SK-N-SH treated with all-trans-retinoic acid at 6 μM for 48 hours (cell line): Measurements from ENCODE around the gene AGAP1.

ENCODE experiments used
- ATAC-seq: fragments of 200-7000 bp; cut with Tn5 transposase; 3 replicates; pipeline ENCODE4 v1.9.1; 2020; ENCODE audit warnings: mild to moderate bottlenecking, moderate library complexity
- ARNTL ChIP-seq: fragments of 450-650 bp; formaldehyde crosslinking; IDR thresholded peaks from 2 replicates; pipeline ENCODE4 v1.5.0; 2020; ENCODE audit warnings: low read depth, mild to moderate bottlenecking, moderate library complexity, borderline replicate concordance
- BACH2 ChIP-seq: fragments of 250-450 bp; sonication (Bioruptor Pico); IDR thresholded peaks from 2 replicates; pipeline ENCODE4 v1.9.0; 2021; ENCODE audit warnings: mild to moderate bottlenecking, borderline replicate concordance
- CREB5 ChIP-seq: fragments of 250-450 bp; sonication (Bioruptor Pico); IDR thresholded peaks from 2 replicates; pipeline ENCODE4 v1.5.1; 2020; ENCODE audit warnings: low read depth, mild to moderate bottlenecking, moderate library complexity
- CSDC2 ChIP-seq: fragments of 250-450 bp; sonication (Bioruptor Pico); IDR thresholded peaks from 2 replicates; pipeline ENCODE4 v1.5.0; 2020; ENCODE audit warnings: mild to moderate bottlenecking, moderate library complexity
- CSRNP3 ChIP-seq: fragments of 250-450 bp; sonication (Bioruptor Pico); IDR thresholded peaks from 2 replicates; pipeline ENCODE4 v1.5.1; 2021; ENCODE audit warnings: mild to moderate bottlenecking, moderate library complexity
- ESRRG ChIP-seq: fragments of 250-450 bp; sonication (Bioruptor Pico); IDR thresholded peaks from 2 replicates; pipeline ENCODE4 v1.6.1; 2021; ENCODE audit warnings: mild to moderate bottlenecking
- GLIS3 ChIP-seq: fragments of 250-450 bp; sonication (Bioruptor Pico); IDR thresholded peaks from 2 replicates; pipeline ENCODE4 v1.5.0; 2020; ENCODE audit warnings: mild to moderate bottlenecking, moderate library complexity
- ISL1 ChIP-seq: fragments of 250-450 bp; sonication (Bioruptor Pico); IDR thresholded peaks from 2 replicates; pipeline ENCODE4 v2.1.2; 2022; ENCODE audit warnings: mild to moderate bottlenecking, moderate library complexity
- OSR1 ChIP-seq: fragments of 250-450 bp; sonication (Bioruptor Pico); IDR thresholded peaks from 2 replicates; pipeline ENCODE4 v1.8.0; 2022; ENCODE audit warnings: moderate library complexity, mild to moderate bottlenecking, inconsistent platforms
- PATZ1 ChIP-seq: fragments of 250-450 bp; sonication (Bioruptor Pico); IDR thresholded peaks from 2 replicates; pipeline ENCODE4 v1.8.0; 2020; ENCODE audit warnings: mild to moderate bottlenecking, moderate library complexity, borderline replicate concordance
- POU6F1 ChIP-seq: fragments of 250-450 bp; sonication (Bioruptor Pico); IDR thresholded peaks from 2 replicates; pipeline ENCODE4 v1.8.0; 2021; ENCODE audit warnings: low read depth, mild to moderate bottlenecking, moderate library complexity, borderline replicate concordance
- PPARA ChIP-seq: fragments of 250-450 bp; sonication (Bioruptor Pico); IDR thresholded peaks from 2 replicates; pipeline ENCODE4 v1.5.0; 2020; ENCODE audit warnings: mild to moderate bottlenecking, borderline replicate concordance
- RARB ChIP-seq: fragments of 250-450 bp; sonication (Bioruptor Pico); IDR thresholded peaks from 2 replicates; pipeline ENCODE4 v1.8.0; 2021; ENCODE audit warnings: mild to moderate bottlenecking, moderate library complexity
- SNAI2 ChIP-seq: fragments of 250-450 bp; sonication (Bioruptor Pico); IDR thresholded peaks from 2 replicates; pipeline ENCODE4 v1.5.0; 2020; ENCODE audit warnings: mild to moderate bottlenecking, moderate library complexity
- TCF4 ChIP-seq: fragments of 250-450 bp; sonication (Bioruptor Pico); IDR thresholded peaks from 2 replicates; pipeline ENCODE4 v1.8.0; 2021; ENCODE audit warnings: mild to moderate bottlenecking, moderate library complexity, borderline replicate concordance
- TOX ChIP-seq: fragments of 250-450 bp; sonication (Bioruptor Pico); IDR thresholded peaks from 2 replicates; pipeline ENCODE4 v1.8.0; 2021; ENCODE audit warnings: mild to moderate bottlenecking, moderate library complexity, borderline replicate concordance
- ZC3H10 ChIP-seq: fragments of 250-450 bp; sonication (Bioruptor Pico); IDR thresholded peaks from 2 replicates; pipeline ENCODE4 v1.5.1; 2021; ENCODE audit warnings: mild to moderate bottlenecking, moderate library complexity
- ZFP3 ChIP-seq: fragments of 250-450 bp; sonication (Bioruptor Pico); IDR thresholded peaks from 2 replicates; pipeline ENCODE4 v1.5.0; 2020; ENCODE audit warnings: mild to moderate bottlenecking, moderate library complexity
- ZFP30 ChIP-seq: fragments of 450-650 bp; formaldehyde crosslinking; IDR thresholded peaks from 2 replicates; pipeline ENCODE4 v1.5.0; 2022; ENCODE audit warnings: mild to moderate bottlenecking, moderate library complexity
- ZNF565 ChIP-seq: fragments of 450-650 bp; formaldehyde crosslinking; conservative IDR thresholded peaks from 2 replicates; pipeline ENCODE4 v1.5.0; 2020; ENCODE audit warnings: low read depth, mild to moderate bottlenecking, moderate library complexity
- ZNF70 ChIP-seq: fragments of 450-650 bp; formaldehyde crosslinking; IDR thresholded peaks from 2 replicates; pipeline ENCODE4 v1.5.0; 2020; ENCODE audit warnings: mild to moderate bottlenecking, moderate library complexity
- ZNF8 ChIP-seq: fragments of 450-650 bp; formaldehyde crosslinking; IDR thresholded peaks from 2 replicates; pipeline ENCODE4 v1.5.0; 2020; ENCODE audit warnings: mild to moderate bottlenecking, moderate library complexity

Gene AGAP1

GRCh38 chr2:235774153-235774870 lies 280.5 kb downstream of the AGAP1 start:
- no peak for TF ChIP-seq RARB (CRISPR knock-in tag)
- no peak for TF ChIP-seq CSDC2 (CRISPR knock-in tag)
- no peak for TF ChIP-seq SNAI2 (CRISPR knock-in tag)
- TF ChIP-seq PPARA: no peak
- no peak for TF ChIP-seq OSR1 (CRISPR knock-in tag)
- TF ChIP-seq CREB5 (CRISPR knock-in tag): no peak
- no peak for TF ChIP-seq ZC3H10
- TF ChIP-seq ZNF565 (CRISPR knock-in tag): no peak
- TF ChIP-seq ISL1: no peak
- no peak for TF ChIP-seq CSRNP3
- no peak for TF ChIP-seq TOX
- TF ChIP-seq ZFP3: no peak
- no peak for TF ChIP-seq POU6F1 (CRISPR knock-in tag)
- no peak for TF ChIP-seq ZNF70 (CRISPR knock-in tag)
- no peak for TF ChIP-seq ESRRG (CRISPR knock-in tag)
- no peak for TF ChIP-seq ARNTL (CRISPR knock-in tag)
- no peak for TF ChIP-seq GLIS3 (CRISPR knock-in tag)
- TF ChIP-seq ZNF8 (CRISPR knock-in tag): no peak
- TF ChIP-seq, all 23 proteins: peak for 0
- ATAC-seq: no peak

GRCh38 chr2:235776531-235776930 lies 282.7 kb downstream of the AGAP1 start:
- no peak for ATAC-seq
- TF ChIP-seq TCF4 (CRISPR knock-in tag) (no peak), CSDC2 (CRISPR knock-in tag) (no peak), ZNF565 (CRISPR knock-in tag) (no peak), TOX (no peak), OSR1 (CRISPR knock-in tag) (no peak), PPARA (no peak), ZFP3 (no peak), ZC3H10 (no peak)

GRCh38 chr2:235779444-235779896 lies 285.6 kb downstream of the AGAP1 start:
- ATAC-seq: peak; percentile 99
- TF ChIP-seq ESRRG (CRISPR knock-in tag) (no peak), ZNF8 (CRISPR knock-in tag) (no peak), CSDC2 (CRISPR knock-in tag) (0 out of 2 replicates have a peak, but pooled peaks have one; percentile 19), RARB (CRISPR knock-in tag) (no peak)

- TF ChIP-seq ZNF565 (CRISPR knock-in tag) (no peak), ZNF8 (CRISPR knock-in tag) (no peak)
- ATAC-seq: no peak
Measured at GRCh38 chr2:235780401-235780800, 286.6 kb downstream of the AGAP1 start.

- ATAC-seq: no peak
- no peak for TF ChIP-seq RARB (CRISPR knock-in tag)
- no peak for TF ChIP-seq TCF4 (CRISPR knock-in tag)
- TF ChIP-seq CREB5 (CRISPR knock-in tag): no peak
- no peak for TF ChIP-seq OSR1 (CRISPR knock-in tag)
- no peak for TF ChIP-seq ISL1
- no peak for TF ChIP-seq GLIS3 (CRISPR knock-in tag)
- no peak for TF ChIP-seq ZNF70 (CRISPR knock-in tag)
- no peak for TF ChIP-seq CSRNP3
- no peak for TF ChIP-seq PATZ1 (CRISPR knock-in tag)
- no peak for TF ChIP-seq ARNTL (CRISPR knock-in tag)
- TF ChIP-seq CSDC2 (CRISPR knock-in tag): no peak
- no peak for TF ChIP-seq ZFP30 (CRISPR knock-in tag)
- TF ChIP-seq ZC3H10: no peak
- TF ChIP-seq TOX: no peak
- no peak for TF ChIP-seq BACH2 (CRISPR knock-in tag)
Measured at GRCh38 chr2:235781775-235782174, 287.9 kb downstream of the AGAP1 start.
